GM19372 (cell line): ENCODE measurements around the gene TENM4.

Experiments used
- ATAC-seq: cut with Tn5 transposase; IDR thresholded peaks from one replicate; pipeline ENCODE4 v1.9.1; 2021; ENCODE audit warnings: mild to moderate bottlenecking, low read depth, moderate library complexity; ENCODE audit not compliant: unreplicated experiment

TENM4 gene

DNA sequence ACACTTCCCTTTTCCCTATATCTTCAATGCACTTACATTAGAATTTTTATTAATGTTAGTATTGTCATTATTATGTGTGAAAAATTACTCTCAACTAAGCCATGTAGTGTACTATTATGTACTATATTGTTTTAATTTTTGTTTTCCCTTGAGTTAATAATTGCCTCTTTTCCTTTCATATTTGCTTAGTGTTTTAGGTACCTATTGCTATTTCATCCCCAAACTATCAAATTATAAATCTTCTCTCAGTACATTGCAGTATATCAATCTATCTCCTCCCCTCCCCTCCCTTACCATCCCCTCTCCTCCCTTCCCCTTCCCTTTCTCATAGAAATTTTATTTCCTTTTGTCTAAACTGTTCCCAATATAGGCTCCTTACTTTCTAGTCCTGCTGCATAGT, 12.8 kb upstream of the TENM4 start:
- no peak for ATAC-seq

DNA sequence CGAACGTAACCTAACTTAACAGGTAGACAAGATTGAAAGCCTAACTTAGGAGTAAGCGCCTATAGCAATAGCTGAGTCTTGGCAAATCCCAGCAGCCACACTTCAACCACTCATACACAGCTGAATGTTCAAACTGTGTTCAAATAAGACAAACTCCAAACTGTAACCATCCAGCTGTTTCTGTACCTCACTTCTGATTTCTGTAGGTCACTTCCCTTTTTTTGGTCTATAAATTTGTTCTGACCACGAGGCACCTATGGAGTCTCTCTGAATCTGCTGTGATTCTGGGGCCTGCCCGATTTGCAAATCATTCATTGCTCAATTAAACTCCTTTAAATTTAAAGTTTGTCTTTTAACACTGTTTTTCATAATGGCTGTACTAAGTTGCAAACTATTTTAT, 8.2 kb upstream of the TENM4 start:
- no peak for ATAC-seq

DNA sequence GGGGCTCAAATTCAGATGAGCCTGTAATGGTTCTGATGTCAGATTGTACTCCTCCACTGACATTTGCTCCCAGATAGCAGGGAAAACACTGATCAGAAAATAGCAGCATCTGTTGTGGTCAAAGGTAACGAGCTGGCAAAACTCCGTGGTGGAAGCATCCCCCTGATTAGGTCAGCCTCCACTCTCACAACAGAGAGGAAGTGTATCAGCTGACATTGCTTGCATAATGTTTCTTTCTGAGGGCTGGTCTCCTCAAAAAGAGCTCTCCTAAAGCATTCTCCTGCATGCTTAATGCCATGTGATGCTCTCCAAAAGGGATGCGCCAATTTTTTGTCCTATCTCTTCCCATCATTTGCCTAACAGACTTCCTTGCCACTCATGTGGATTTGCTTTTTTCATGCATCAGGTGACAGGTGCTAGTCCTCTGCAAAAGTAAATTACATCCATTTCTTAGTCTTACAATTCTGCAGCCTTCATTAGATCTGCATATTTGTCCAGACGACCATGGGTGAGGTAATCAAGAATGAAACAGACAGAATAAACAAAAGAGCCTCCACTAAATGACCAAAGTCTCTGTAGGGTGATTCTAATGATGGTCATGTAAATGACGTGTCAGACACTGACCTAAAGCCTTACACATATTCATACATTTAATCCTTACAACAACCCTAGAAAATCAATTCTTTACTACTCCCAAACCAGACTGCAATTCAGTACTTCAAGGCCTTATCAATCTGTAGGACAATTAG, 6.4 kb upstream of the TENM4 start:
- ATAC-seq, result no peak

DNA sequence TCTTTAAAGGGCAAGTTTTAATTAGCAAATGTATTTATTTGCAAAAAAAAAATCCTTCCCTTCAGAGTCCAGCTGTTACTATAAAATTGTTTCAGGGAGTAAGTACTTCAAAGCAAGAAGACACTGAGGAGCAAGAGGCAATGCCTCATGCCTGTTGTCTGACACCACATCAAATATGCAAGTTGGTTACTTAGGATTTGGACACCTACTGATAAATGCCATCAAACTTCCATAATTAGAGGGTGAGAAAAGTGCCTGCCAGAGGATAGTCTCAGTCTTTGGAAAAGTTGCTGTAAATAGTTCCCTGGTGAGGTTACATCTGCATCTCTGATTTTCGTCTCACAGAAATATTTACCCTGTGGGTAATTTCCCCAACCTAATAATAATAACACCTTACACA, 4.1 kb upstream of the TENM4 start:
- no peak for ATAC-seq

DNA sequence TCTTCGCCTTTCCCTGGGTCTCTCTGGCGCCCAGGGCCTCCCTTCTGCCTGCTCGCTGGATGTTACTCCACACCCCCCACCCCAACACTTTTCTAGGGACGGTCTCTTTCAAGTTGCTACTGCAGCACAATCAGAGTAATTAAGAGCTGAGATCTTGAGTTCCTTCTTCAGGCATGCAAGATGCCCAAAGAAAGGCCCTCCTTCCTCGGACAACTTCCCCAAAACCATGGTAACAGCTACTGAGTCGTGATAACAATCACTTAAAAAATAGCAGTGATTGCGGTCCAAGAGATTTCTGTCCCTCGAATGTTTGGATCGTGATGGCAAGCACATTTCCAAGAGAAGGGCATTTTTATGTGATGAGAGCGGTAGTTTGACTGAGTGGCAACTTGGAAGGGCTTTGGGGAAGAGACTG, 638 bp upstream of the TENM4 start:
- no peak for ATAC-seq

DNA sequence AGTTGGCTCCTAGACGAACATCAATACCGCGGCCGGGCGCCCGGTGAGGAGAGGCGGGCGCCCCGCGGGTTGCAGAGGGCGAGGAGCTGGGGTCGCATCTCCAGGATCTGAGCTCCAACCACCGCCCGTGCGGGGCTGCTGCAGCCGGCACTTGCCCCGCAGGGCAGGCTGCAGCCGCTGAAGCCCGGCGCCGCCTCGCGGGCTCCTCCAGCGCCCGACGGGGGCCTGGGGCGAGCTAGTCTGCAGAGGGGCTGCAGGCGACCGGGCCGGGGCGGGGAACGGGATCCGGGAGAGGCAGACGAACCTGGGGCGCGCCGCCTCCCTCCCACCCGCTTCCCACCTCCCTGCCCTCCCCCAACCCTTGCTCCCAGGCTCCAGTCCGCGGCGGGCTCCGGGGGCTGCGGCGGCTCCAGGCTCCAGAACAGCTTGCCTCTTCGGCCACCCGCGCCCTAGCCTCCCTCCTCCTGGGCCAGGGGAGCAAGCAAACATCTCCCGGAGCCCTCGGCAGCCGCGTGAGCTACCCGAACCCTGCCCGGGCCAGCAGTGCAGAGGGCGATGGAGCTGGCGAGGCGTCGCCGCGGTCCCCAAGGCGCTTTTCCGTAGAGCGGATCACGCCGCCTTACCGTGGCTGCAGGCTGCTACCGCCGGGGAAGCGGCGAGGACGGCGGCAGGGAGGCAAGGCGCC, 802 bp downstream of the TENM4 start:
- ATAC-seq, result no peak

- no peak for ATAC-seq
These were observed 1.4 kb downstream of the TENM4 start for GRCh38 chr11:79439410-79439885.

DNA sequence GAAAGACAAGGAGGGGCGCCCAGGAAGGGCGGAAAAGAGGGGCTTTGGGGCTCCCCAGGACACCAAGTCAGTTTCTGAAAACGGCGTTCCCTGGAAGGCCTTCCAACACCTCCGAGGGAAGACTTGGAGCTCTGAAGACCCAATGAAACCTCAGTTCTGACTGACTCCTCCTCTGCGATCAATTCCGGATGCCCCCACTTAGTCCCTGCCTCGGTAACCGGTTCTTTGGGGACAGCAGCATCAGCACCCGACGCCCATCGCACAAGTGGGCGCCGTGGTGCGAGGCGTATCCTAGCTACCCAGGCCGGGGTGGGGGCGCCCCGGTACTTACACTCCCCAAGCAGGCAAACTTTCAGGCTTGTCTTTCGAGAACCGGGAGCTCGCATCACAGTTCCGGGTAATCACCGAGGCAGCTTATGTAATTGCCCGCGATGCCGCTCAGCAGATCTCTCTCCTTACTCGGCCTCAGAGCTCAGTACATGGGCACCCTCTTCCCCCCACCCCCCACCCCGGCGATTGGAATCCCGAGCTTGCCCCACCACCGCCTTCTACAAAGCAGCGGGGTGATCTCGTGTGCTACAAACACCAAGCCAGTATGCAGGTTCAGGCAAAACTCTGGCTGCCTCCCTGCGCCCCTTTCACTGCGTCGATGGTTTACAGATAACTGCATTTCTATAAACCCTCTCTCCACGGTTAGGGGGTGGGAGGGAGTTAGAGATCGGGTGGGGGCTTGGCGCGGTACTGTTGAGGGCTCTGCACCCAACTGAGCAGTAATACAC, 2.0 kb downstream of the TENM4 start:
- no peak for ATAC-seq

DNA sequence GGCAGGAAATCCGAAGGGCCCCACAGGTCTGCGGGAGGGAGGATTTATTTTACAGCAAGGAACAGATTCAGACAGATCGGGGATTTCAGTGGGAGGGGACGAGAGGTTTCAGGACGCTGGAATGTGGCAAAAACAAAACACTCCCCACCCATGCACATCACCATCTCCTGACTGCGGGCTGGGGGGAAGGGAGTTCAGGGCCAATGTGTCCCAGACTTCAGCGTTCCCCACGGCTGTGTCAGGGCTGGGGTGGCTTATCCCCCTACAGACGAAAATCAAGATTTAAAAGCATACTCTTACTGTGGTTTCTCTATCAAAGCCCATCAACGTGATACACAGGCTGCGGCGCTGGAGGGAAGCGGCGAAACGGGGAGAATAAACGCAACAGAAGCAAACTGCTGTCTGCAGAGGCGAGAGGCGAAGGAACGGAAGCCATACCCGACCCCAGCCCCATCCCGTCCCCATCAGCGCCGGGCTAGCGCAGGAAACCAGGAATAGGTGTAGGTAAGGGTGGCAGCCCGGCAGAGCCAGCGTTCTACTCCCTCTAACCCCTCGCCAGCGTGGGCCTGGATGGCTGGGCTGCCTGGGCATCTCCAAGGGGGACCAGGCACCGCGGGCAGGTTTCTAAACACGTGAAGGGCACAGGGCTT, 2.7 kb downstream of the TENM4 start:
- ATAC-seq, result no peak

DNA sequence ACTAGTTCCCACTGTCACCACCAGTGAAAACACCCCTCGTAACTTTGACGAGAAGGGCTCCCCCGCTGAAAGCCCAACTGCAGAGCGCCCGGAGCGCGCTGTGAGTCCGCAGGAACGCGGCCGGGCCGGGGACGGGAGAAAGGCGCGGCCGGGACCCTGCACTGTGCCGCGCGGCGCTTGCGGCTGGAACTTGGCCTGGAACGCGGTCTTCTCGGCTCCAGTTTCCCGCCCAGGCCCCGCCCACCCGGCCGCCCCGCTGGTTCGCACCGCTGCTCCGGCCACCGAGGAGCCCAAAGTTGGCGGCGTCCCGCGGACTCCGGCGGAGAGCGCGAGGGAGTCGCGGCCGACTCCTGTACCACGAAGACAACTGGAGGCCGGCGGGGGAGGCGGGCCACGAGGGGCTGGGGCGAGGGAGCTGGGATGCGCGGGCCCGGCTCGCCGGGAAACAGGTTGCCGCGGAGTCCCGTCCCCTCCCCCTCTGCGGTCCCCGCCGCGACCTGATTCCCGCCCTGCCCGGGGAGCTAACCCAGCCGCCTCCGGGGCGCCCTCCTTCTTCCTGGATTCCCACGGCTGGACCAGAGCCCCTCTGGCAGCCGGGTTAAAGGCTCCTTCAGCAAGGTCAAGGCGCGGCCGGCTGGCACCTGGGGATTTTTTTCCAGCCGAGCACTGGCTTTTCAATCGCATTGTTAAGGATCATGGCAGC, 3.4 kb downstream of the TENM4 start:
- no peak for ATAC-seq

DNA sequence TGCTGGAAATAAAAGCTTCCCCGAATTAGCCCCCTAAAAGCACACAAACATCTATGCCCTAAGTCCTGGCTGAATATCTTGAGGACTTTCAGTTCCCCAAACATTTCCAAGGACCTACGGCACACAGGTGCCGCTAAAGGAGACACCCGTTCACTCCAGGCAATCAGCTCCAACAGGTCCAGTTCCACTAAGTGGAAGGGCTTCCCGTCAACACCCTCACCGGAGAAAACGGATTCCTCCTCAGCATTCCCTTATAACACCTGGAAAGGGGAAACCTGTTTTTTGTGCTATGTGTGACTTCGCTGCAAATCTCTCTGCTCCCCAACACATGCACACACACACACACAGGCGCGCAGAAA, 3.9 kb downstream of the TENM4 start:
- ATAC-seq, result no peak

GRCh38 chr11:79434283-79434682, 6.5 kb downstream of the TENM4 start:
- no peak for ATAC-seq

- no peak for ATAC-seq
These were observed 8.7 kb downstream of the TENM4 start for GRCh38 chr11:79432138-79432537.

DNA sequence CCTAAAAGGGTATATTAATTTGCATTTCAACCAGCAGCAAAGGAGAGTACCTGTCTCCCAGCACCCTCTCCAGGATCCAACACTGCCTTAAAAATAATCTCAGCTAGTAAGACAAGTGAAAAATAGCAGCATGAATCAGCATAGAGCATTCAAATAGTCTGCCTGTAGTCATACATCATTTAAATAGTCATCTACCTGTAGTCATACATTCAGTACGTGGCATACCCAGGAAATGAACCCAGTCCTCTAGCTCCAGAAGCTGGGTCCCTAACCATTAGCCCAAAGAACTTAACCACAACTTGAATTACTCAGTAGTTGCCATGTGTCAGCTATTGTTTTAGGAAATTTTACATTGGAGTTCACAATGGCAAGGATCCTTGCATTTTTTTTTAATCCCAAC, 9.3 kb downstream of the TENM4 start:
- ATAC-seq, result no peak

DNA sequence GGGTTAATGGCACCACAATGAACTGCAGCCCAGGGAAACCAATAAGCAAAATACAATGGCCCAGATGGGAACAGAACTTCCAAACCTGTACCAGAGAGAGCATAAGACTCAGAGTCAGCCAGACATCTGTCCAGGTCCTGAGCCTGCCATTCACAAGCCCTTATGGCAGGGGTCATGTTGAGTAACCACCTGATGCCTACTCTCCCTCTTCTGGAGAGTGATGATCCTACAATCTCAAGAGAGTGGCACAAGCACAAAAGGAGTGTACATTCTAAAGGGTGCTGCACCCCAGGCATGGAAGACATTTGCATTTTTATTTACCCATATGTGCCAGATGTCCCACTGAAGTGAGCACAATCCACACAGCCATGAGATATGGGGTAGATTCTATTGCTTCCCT, 10.6 kb downstream of the TENM4 start:
- no peak for ATAC-seq

- ATAC-seq, result no peak
These were observed 12.4 kb downstream of the TENM4 start for GRCh38 chr11:79428406-79428805.

DNA sequence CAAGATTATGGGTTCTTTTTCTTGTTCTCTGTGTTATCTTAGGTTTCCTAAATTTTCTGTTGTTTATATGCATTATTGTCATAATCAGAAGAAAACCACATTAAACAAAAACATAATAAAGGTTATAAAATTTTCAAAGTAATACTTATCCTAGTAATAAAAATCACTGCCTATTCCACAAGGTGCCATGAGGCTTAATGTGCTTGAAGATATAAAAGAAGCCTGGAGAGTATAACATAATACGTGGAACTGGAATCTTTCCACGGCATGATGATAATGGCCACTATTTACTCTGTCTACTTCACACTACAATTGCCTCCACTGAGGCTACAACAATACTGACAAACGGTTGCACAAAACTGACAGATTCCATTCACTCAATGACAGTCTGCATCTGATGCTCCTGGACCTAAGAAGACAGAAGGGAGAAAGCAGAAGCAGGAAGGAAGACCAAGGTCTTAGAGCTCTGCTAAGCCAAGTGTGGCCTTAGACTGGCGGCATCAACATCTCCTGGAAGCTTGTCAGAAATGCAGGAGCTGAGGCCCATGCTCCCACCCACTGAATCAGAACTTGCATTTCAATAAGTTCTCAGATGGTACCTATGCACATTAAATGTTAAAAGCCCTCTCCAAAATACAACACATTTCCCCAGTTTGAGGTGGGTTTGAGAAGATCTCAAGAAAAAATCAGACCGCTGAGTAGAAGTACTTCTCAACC, 13.1 kb downstream of the TENM4 start:
- ATAC-seq, result no peak

- no peak for ATAC-seq
These were observed 13.7 kb downstream of the TENM4 start for GRCh38 chr11:79427126-79427525.

DNA sequence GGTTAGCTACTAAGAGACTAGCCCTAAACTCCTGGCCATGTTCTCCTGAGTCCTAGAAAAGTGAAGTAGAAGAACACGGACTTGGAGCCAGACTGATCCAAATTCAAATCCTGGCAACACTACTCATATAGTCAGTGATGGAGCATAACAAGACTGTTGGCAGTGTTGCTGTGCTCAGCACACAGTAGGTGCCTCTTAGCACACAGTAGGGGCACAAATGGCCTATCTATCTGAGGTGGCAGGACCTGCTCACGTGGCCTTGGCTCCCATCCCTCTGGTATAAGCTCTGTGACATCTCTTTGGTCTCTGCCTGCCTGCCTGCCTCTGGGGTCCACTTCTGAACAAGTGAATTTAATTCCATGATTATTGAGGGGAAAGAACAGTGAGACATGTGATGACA, 15.4 kb downstream of the TENM4 start:
- no peak for ATAC-seq

GRCh38 chr11:79423736-79424135, 17.1 kb downstream of the TENM4 start:
- ATAC-seq, result no peak
